Astrocyte of the cerebellum (primary cell): ENCODE results near the gene WWC1.
"Not testable (repeated sequence)": the region's sequence is repeated elsewhere in the genome, so short reads cannot be mapped to it uniquely, and the experiment has no call there.

Experiments used
- DNase-seq: peaks from one replicate; pipeline ENCODE4 v3.0.0-alpha.2; 2011; ENCODE audit warnings: low read depth
- H3K4me3 ChIP-seq: 2 replicates; pipeline ENCODE4 v1.5.1; 2011; ENCODE audit warnings: mild to moderate bottlenecking, low read depth, low read length, moderate library complexity
- CTCF ChIP-seq: IDR thresholded peaks from 2 replicates; pipeline ENCODE4 v1.5.1; 2012; ENCODE audit warnings: low read length, low read depth, moderate library complexity, mild to moderate bottlenecking; ENCODE audit errors: missing control alignments
- in situ Hi-C: cut with HindIII; loops from 2 replicates; pipeline ENCODE4 v1.10.0; 2017; ENCODE audit warnings: low sequenced_read_pairs

The WWC1 gene

GRCh38 chr5:168307022-168307421 is 15.6 kb downstream of the WWC1 start:
- no peak for DNase-seq
- no peak overlapping the region for H3K4me3 ChIP-seq
- no peak for TF ChIP-seq CTCF
- in situ Hi-C loops = no loop called here

GRCh38 chr5:168307925-168308584 is 16.6 kb downstream of the WWC1 start:
- H3K4me3 ChIP-seq = no peak overlapping the region
- DNase-seq = no peak
- in situ Hi-C loops = no loop called here
- no peak for TF ChIP-seq CTCF

- in situ Hi-C loops = no loop called here
- no peak overlapping the region for H3K4me3 ChIP-seq
- no peak for DNase-seq
- no peak for TF ChIP-seq CTCF
Observed at GRCh38 chr5:168308976-168309598, 17.6 kb downstream of the WWC1 start.

GRCh38 chr5:168310541-168310940 is 19.1 kb downstream of the WWC1 start:
- DNase-seq, H3K4me3 ChIP-seq, in situ Hi-C loops: not testable (repeated sequence)

GRCh38 chr5:168311061-168311566 is 19.7 kb downstream of the WWC1 start:
- H3K4me3 ChIP-seq = no peak overlapping the region
- TF ChIP-seq CTCF = no peak
- DNase-seq = no peak
- in situ Hi-C loops = no loop called here

- no peak overlapping the region for H3K4me3 ChIP-seq
- TF ChIP-seq CTCF = no peak
- no peak for DNase-seq
- in situ Hi-C loops = no loop called here
Observed at GRCh38 chr5:168312606-168313295, 21.3 kb downstream of the WWC1 start.
